GM12878 (cell line): ENCODE measurements around the gene RETREG3. TPM values are rescaled to one million over a fixed set of nuclear protein-coding genes. Genes with fewer than 3 reads are reported as not detected.

Source experiments
- CTCF ChIP-seq, 3 experiments: IDR thresholded peaks in 2 of 3; conservative IDR thresholded peaks in 1 of 3; 2 replicates each; pipeline ENCODE4 v1.5.1; 2011; ENCODE audit warnings: low read depth in 3 of 3, low read length in 3 of 3, mild to moderate bottlenecking in 3 of 3, control low read depth in 2 of 3, moderate library complexity in 2 of 3, inconsistent platforms in 1 of 3, mixed read lengths in 1 of 3; ENCODE audit not compliant: control insufficient read depth in 2 of 3, insufficient read depth in 1 of 3; ENCODE audit errors: extremely low read depth in 1 of 3
- KDM1A ChIP-seq: fragments of 200-600 bp; sonication (generic); IDR thresholded peaks from 2 replicates; pipeline ENCODE4 v1.6.1; 2016; ENCODE audit warnings: borderline replicate concordance
- NFYB ChIP-seq: IDR thresholded peaks from 2 replicates; pipeline ENCODE4 v1.6.1; 2011; ENCODE audit warnings: low read depth, mild to moderate bottlenecking, low read length, improper control_type of control experiment, moderate library complexity; ENCODE audit not compliant: insufficient read depth
- PKNOX1 ChIP-seq: fragments of 450-650 bp; IDR thresholded peaks from 2 replicates; pipeline ENCODE4 v1.6.1; 2016; ENCODE audit warnings: mild to moderate bottlenecking
- RB1 ChIP-seq: fragments of 450-650 bp; formaldehyde crosslinking; IDR thresholded peaks from 2 replicates; pipeline ENCODE4 v1.6.1; 2017; ENCODE audit warnings: mild to moderate bottlenecking, borderline replicate concordance
- SKIL ChIP-seq: fragments of 450-650 bp; IDR thresholded peaks from 2 replicates; pipeline ENCODE4 v1.6.1; 2017; ENCODE audit warnings: mild to moderate bottlenecking, low read depth, inconsistent platforms; ENCODE audit not compliant: poor library complexity, severe bottlenecking
- USF2 ChIP-seq: IDR thresholded peaks from 2 replicates; pipeline ENCODE4 v1.6.1; 2011; ENCODE audit warnings: low read depth, low read length, improper control_type of control experiment, borderline replicate concordance
- ZBTB4 ChIP-seq: fragments of 450-650 bp; formaldehyde crosslinking; IDR thresholded peaks from 2 replicates; pipeline ENCODE4 v1.4.0; 2022; ENCODE audit warnings: mild to moderate bottlenecking, moderate library complexity
- polyA plus RNA-seq, 11 experiments: library from polyadenylated mRNA; depleted of rRNA in 4 of 11; unstranded in 6 of 11; stranded (reverse) in 5 of 11; fragments of >200 nt; fragmentation: Nextera tagmentation in 4 of 11; fragmentation: Illumina TruSeq in 1 of 11; extraction: Ambion mirVana in 4 of 11; extraction: Trizol in 1 of 11; gene quantifications; 1 replicate in 1 of 11; 2 replicates in 10 of 11; pipeline versions ENCODE4 v1.2.1 to v1.2.3, GENCODE V29; 2011 to 2016; ENCODE audit warnings: inconsistent platforms in 2 of 11, missing spikeins in 2 of 11, low read depth in 1 of 11
- total RNA-seq, 4 experiments: library from RNA; depleted of rRNA in 3 of 4; stranded (reverse); fragments of >200 nt in 3 of 4; fragmentation: Illumina TruSeq in 1 of 4; extraction: Trizol in 1 of 4; gene quantifications; 2 replicates each; pipeline versions ENCODE4 v1.2.1 to v1.2.3, GENCODE V29; 2013 to 2021
- TF ChIP-seq, protein P1 (sequence below): fragments of 450-650 bp; IDR thresholded peaks from 2 replicates; pipeline ENCODE4 v1.6.1; 2018; ENCODE audit warnings: mild to moderate bottlenecking, low read depth, moderate library complexity; ENCODE audit not compliant: partially characterized antibody

The RETREG3 gene
- total and polyA plus RNA-seq, 10 of the 15 experiments (the other 5 are each of a cell fraction or from before 2014, with no cell fraction given) = 7.0 to 50.6 (median 27.3) TPM

- no peak for TF ChIP-seq ZBTB4 (CRISPR knock-in tag)
- TF ChIP-seq CTCF (IDR thresholded peaks at IDR 0.05 in 2 of 3, conservative IDR thresholded peaks at IDR 0.05 in 1 of 3; ENCODE audit: control insufficient read depth in 2 of 3, extremely low read depth in 1 of 3, insufficient read depth in 1 of 3, low read depth in 3 of 3, low read length in 3 of 3) = peak; percentile 32 to 53 (median 47); a peak in 4 of 6 replicates
- TF ChIP-seq USF2 = no peak
- no peak for TF ChIP-seq KDM1A
- peak; percentile 64; the same call in 1 of the 2 replicates for TF ChIP-seq RB1
- TF ChIP-seq SKIL = no peak
- TF ChIP-seq, protein P1, sequence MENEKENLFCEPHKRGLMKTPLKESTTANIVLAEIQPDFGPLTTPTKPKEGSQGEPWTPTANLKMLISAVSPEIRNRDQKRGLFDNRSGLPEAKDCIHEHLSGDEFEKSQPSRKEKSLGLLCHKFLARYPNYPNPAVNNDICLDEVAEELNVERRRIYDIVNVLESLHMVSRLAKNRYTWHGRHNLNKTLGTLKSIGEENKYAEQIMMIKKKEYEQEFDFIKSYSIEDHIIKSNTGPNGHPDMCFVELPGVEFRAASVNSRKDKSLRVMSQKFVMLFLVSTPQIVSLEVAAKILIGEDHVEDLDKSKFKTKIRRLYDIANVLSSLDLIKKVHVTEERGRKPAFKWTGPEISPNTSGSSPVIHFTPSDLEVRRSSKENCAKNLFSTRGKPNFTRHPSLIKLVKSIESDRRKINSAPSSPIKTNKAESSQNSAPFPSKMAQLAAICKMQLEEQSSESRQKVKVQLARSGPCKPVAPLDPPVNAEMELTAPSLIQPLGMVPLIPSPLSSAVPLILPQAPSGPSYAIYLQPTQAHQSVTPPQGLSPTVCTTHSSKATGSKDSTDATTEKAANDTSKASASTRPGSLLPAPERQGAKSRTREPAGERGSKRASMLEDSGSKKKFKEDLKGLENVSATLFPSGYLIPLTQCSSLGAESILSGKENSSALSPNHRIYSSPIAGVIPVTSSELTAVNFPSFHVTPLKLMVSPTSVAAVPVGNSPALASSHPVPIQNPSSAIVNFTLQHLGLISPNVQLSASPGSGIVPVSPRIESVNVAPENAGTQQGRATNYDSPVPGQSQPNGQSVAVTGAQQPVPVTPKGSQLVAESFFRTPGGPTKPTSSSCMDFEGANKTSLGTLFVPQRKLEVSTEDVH = no peak
- no peak for TF ChIP-seq PKNOX1
- TF ChIP-seq NFYB = no peak
These were observed 77.5 kb downstream of the RETREG3 start (continued) for GRCh38 chr17:42531455-42532354.
